Stimulated activated CD8-positive, alpha-beta memory T cell treated with anti-CD3 and anti-CD28 coated beads, Interleukin-4, amount 100 ng/mL, for 1 hour (primary cell): ENCODE results near the gene CD40.
"Not testable (repeated sequence)": the region's sequence is repeated elsewhere in the genome, so short reads cannot be mapped to it uniquely, and the experiment has no call there.

Experiments used
- DNase-seq, 2 donors: peaks; one replicate each; pipeline ENCODE4 v3.0.0-alpha.2; 2020; ENCODE audit warnings: low read depth in 2 of 2, low spot score in 1 of 2

The CD40 gene

DNA sequence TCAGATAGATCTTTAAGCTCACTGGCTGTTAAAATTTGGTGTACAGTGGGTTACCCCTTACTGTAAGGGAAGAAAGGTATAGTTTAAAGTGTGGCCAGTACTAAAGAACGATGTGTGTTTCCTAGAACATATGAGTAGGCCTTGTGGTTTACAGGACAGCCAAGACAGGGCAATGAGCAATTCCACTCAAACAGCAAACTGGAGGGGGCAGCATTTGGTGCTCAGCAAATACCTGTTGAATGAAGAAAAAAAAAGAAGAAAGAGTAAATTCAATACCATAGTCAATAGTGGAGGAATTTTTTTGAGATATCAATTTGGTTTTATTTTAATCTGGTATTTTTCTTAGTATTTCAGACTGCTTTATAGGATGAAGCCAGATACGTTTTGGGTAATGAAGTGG is 24.6 kb upstream of the CD40 start:
- no peak for DNase-seq

DNA sequence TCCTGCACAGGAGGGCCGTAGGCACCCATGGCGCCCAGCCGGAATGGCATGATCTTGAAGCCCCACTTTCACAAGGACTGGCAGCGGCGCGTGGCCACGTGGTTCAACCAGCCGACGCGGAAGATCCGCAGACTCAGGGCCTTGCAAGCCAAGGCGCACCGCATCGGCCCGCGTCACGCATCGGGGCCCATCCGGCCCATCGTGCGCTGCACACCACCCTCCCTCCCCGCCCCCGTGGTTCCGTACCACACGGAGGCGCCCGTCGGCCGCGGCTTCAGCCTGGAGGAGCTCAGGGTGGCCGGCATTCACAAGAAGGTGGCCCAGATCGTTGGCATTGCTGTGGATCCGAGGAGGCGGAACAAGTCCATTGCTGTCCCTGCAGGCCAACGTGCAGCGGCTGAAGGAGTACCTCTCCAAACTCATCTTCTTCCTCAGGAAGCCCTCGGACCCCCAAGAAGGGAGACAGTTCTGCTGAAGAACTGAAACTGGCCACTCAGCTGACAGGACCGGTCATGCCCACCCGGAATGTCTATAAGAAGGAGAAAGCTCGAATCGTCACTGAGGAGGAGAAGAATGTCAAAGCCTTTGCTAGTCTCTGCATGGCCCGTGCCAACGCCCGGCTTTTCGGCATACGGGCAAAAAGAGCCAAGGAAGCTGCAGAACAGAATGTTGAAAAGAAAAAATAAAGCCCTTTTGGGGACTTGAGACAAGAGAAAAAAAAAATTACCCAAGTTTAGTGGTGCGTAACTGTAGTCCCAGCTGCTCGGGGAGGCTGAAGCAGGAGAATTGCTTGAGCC is 18.4 kb upstream of the CD40 start:
- DNase-seq = no peak

DNA sequence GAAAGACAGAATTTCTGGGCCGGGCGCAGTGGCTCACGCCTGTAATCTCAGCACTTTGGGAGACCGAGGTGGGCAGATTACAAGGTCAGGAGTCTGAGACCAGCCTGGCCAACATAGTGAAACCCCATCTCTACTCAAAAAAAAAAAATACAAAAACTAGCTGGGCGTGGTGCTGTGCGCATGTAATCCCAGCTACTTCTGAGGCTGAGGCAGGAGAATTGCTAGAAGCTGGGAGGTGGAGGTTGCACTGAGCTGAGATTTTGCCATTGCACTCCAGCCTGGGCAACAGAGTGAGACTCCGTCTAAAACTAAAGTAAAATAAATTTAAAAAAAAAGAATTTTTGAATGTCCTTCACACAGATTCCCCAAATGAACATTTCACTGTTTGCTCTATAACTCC is 17.7 kb upstream of the CD40 start:
- not testable (repeated sequence) for DNase-seq

DNA sequence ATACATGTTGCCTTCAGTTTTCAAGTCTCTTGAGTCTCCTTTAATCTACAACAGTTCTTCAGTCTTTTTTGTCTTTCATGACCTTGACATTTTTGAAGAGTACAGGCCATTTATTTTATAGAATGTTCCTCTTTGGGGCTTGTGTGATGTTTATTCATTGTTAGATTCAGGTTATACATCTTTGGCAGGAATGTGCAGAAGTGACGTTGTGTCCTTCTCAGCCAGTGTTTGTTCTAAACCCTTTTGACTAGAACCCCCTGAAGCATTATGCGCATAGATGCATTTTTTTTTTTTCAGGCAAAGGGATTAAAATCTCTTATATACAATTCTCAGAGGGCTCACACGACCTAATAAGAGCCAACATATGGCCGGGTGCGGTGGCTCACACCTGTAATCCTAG is 17.1 kb upstream of the CD40 start:
- DNase-seq = no peak

DNA sequence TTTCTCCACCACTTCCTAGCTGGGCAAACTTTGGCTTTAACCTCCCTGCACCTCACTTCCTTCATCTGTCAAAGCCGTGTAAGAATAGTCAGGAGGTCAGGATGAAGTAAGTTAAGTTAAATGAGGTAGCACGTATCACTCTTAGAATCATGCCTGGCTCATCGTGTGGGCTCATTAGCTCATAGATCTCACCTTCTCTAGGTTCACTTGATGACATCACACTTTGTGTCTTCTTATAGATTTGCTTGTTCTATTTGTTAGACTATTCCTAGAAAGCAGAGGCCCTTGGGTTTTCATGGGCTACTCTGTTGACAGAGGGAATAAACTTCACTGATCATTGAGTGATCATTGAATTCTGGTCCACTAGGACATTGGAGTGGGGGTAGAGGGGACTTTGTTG is 16.2 kb upstream of the CD40 start:
- no peak for DNase-seq

DNA sequence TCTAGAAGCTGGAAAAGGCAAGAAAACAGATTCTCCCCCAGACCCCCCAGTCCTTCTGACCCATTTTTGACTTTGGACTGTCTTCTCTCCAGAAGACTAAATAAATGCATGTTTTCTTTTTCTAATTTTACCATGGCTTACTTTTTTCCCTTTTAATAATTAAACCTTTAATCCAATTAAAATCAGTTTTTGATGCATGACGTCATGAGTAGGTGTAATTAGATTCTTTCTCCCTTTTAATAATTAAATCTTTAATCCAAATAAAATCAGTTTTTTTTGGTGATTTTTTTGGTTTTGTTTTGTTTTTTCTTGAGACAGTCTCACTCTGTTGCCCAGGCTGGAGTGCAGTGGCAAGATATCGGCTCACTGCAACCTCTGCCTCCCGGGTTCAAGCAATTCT is 15.2 kb upstream of the CD40 start:
- no peak for DNase-seq

DNA sequence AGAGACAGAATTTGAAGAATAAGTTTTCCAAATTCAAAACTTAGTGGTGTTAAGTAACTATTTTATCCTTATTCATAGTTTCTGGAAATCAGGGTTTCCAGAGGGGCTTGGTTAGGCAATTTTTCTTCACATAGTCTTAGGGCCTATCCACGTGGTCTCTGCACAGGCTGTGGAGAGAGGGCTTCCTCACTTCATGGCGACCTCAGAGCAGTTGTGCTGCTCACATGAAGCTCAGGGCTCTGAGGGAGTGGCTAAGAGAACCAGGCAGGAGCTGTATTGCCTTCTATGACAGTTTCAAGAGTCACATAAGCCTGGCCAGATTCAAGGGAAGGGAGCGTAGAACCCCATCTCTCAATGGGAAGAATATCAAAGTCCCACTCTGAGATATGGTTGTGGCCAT is 13.9 kb upstream of the CD40 start:
- DNase-seq = no peak

DNA sequence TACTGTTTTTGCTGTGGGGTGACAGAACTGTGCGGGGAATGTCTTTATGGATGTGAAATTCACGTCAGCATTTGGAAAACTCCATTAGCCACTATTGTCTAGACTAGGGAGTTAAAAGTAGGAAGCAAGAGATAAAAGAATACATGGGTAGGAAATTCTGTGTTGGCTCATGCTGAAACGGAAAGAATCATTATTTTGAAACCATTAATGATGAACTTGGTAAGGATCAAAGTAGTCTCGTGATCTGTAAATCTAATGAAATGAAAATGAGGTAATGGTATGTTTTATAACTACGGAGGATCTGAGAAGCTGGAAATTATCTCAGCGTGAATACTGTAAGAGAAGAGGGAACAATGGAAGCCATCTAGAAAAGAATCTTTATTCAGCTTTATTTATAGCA is 11.1 kb upstream of the CD40 start:
- no peak for DNase-seq

DNA sequence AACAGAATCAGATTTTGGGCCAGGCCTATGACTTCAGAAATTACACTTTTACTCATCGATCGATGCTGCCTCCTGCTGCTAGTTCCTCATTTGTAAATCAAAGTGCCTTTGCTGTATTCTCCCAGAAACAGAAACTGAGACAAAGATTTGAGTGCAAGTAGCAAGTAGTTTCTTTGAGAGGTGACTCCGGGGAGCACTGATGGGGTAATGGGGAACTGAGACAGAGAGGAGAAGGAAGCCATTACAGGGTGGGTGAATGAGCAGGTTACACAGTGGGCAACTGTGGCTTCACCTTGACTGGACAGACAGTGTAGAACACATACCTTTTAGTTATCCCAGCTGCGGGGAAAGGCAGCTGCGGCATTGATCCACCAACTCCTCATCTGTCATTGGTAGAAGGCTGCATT is 9.7 kb upstream of the CD40 start:
- no peak for DNase-seq

DNA sequence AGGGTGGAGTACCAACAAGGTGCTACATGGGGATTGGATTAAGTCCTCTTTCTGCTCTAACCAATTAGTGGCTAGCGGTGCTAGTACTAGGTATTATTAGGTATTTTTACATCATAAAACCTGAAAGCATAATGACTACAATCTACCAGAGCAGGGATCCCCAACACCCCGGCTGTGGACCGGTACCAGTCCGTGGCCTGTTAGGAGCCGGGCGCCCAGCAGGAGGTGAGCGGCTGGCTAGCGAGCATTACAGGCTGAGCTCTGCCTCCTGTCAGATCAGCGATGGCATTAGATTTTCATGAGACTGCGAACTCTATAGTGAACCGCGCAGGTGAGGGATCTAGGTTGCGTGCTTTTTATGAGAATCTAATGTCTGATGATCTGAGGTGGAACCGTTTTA is 9.1 kb upstream of the CD40 start:
- DNase-seq = no peak

DNA sequence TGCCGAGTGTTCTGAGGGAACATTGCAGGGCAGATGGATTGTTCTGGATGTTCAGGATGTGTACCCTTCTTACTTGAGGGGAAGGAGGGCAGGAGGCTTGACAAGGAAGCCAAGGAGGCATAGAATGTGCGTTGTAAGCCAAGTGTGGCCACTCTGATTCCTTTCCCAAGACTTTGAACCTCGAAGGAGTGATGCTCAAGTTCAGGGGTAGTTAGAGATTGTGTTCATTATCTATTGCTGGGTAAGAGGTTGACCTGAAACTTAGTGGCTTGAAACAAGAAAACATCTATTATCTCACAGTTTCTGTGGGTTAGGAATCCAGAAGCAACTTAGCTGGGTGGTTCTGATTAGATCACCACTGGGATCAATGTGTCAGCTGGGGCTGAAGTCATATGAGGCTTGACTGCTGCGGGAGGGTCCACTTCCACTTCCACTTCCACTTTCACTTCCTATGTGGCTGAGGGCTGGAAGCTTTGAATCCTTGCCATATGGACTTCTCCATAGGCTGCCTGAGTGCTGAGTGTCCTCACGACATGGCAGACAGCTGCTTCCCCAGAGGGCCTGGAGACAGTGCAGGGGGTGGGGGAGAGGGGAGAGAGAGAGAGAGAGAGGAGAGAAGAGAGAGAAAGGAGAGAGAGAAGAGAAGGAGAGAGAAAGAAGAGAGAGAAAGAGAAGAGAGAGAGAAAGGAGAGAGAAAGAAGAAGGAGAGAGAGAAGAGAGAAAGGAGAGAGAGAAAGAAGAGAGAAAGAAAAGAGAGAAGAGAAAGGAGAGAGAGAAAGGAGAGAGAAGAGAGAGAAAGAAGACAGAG is 6.9 kb upstream of the CD40 start:
- DNase-seq = no peak

DNA sequence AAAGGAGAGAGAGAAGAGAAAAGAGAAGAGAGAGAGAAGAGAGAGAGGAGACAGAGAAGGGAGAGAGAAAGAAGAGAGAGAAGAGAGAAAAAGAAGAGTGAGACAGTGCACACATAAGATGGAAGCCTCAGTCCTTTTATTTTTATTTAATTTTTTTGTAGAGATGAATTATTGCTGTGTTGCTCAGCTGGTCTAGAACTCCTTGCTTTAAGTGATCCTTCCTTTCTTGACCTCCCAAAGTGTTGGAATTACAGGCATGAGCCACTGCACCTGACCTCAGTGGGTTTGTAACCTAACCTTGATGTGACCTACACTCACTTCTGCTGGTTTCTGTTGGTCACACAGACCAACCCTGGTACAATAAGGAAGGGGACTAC is 6.3 kb upstream of the CD40 start:
- DNase-seq = no peak

DNA sequence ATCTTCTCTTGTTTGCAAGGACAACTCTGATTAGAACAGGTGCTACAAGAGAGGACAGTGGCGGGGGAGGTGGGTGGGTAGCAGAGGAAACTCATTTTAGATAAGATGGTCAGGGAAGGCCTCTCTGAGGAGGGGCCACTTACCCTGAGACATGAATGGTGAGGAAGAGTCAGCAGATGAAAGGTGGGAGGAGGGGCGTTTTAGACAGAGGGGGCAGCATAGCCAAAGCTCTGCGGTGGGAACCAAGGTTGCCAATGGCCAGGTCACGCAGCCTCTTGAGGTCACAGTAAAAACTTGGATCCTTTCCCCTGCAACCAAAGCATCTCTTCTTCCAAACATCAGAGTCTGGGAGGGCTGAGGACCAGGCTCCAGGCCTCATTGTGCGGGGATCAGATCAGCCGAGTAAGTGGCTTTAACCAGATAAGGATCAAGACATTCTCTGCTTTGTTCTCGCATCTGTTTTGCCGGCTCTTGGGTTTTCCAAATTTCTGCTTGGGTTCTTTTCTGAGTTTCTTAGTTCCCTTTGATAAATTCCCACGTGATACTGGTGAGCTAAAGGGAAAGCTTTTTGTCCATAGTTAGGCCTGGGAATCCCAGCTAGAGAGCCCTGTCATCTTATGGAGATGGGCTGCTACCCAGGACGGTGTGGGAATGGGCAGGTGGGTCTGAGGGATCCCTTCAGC is 5.5 kb upstream of the CD40 start:
- DNase-seq = no peak

DNA sequence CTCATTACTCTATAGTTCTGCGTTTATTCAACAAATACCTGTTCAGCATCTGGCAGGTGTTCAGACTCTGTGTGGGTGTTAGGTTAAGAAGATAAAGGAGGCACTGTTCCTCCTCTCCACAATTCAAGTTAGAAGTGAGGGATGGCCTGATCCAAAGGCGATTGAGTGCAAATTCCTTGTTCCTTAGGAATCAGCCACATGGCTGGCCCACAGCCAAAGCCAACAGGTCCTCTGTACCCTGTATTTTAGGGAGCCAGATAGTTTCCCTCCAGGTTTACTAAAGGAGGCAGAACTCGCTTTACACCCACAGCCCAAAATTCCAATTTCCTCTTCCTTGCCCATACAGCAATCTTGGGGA is 5.0 kb upstream of the CD40 start:
- no peak for DNase-seq

DNA sequence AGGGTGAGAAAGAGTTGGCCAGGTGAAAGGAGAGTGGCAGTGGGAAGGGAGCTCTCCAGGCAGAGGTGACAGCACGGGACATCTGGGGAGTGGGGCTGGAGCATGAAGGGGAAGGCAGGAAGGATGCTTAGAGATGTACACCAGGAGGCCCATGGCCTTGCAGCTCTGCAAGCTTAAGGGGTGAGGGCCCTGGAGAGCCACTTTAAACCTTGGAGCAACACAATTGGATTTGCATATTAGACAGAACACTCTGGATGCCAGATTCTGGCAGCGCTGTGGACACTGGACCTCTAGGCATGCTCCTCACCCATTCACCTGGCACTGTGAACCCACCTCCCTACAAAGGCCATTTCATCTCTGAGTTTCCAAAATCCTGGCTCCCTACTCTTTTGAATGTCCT is 3.7 kb upstream of the CD40 start:
- DNase-seq = no peak

DNA sequence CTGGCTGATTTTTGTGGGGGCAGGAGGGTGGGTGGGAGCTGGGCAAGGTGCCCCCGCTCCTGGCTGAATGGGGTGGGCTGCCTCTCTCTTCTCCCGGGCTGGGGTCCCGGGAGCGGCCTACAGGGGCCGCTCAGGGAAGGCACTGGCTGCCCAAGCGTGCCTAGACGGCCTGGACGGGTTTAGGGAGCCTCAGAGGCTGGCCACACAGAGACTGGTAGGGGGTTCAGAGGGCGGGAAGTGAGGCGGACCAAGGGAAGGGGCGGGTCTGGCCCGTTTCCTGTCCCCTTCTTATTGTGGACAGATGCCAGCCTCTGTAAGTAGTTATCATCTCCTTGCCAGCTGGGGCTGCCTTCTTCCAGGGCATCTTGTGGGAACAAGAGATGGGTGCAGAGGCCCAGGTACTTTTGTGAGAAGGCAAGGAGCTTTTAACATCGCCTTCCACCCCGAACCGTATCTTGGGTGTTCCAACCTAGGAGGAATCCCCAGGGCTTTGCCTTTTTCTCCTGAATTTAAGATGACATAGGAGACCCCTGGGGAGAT is 437 bp downstream of the CD40 start:
- no peak for DNase-seq

DNA sequence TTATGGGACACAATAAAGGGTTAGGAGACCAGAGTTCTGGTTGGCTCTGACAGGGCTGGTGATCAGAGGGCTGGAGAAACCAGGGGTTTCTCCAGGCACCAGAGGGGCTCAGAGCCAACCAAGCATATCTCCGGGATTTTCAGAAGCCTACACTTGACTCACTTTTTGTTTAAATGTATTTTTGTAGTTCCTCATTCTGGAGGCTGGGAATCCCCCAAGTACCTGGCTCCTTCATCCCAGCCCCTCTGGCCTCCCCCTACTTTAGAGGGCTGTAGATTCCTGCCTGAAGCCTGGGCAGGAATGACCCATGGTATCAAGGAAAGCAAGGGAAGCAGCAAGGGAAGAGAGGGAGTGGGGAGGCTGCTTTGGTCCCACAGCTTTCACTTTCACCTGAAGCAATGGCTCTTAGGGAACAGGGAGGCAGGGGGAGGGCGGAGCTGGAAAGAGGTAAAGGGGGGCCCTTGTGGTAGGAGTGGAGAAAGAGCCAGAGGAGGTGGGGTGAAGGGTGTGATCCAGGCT is 973 bp downstream of the CD40 start:
- DNase-seq = no peak

DNA sequence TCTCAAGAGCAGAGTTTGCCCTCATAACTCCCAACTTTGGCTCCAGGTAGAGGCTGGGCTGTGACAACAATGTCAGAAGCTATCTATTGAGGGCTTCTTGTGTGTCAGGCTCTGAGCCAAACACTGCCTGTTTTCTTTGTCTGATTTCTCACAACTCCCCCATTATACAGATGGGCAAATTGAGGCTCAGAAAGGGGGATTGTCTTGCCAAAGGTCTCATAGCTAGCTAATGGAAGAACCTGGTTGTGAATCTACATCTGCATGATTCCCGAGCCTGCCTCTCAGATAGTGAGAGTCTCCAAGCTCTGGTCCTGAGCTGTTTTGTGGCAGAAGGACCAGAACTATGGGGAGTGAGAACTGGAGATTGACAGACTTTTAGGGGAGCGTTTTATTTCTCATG is 1.4 kb downstream of the CD40 start:
- DNase-seq = no peak

DNA sequence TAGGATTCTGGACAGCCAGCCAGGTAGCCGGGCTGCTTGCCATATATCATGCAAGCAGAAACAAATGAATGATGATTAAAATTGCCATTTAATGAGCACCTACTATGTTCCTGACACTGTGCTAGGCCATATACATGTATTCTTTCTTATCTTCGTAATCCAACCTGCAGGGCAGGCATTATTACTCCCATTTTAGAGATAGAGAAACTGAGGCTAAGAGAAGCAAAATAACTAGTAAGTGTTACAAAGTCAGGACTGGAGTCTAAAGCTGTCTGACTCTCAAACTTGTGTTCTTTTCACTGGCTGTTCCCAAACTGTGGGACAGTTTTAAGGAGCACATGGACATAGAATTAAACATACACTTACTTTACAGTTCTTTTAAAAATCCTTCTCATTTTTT is 2.0 kb downstream of the CD40 start:
- no peak for DNase-seq

DNA sequence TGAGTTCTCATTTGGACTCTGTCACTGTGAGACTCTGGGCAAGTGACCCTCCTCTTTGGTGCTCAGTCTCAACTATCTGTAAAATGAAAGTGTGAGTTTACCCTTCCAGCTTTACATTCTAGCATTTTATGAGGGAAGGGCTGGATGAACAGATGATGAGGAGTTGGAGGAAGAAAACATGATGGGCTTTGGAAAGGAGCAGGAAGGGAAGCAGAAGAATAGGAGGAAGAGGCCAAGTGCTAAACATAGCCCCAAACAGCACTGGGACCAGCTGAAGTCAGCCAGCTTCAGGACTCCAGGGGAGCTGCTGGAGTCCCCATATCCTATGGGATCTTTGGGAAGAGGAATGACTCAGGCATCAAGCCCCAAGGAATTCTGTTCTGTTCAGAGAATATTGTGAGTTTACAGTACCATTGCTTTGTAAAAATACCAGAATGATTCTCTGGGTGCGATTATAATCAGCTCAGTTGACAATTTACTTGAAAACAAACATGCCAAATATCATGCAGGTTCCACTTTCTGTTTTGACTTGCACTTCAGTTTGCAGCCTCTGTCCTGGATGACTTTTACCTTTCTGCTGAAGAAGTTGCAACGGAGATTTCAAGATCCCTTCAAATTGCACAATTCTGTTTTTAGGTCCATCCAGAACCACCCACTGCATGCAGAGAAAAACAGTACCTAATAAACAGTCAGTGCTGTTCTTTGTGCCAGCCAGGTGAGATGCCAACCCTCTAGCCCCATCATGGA is 3.2 kb downstream of the CD40 start:
- DNase-seq = no peak

DNA sequence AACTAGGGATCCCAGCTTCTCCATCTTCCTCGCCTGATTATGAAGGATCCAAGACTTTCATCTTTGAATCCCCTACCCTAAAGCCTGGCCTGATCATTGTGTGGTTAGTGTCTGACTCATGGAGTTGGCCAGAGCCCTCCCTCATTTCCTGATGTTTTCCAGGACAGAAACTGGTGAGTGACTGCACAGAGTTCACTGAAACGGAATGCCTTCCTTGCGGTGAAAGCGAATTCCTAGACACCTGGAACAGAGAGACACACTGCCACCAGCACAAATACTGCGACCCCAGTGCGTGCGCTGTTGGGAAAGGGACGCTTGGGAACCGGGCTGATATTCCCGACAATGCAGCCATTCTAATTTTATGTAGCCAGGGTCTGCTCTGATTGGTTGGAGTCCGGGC is 4.0 kb downstream of the CD40 start:
- no peak for DNase-seq
